ENCODE measurements around the gene SHD. TPM values are rescaled to one million over a fixed set of nuclear protein-coding genes. Genes with fewer than 3 reads are reported as not detected.
A peak's percentile ranks its signal among the peaks of the same experiment; 100 is the strongest.

Gene SHD
- total and polyA plus RNA-seq, 9 of the 15 experiments (the other 6 are each of a cell fraction or from before 2014, with no cell fraction given) = 0.05 to 0.62 (median 0.15) TPM; not detected in 5

DNA sequence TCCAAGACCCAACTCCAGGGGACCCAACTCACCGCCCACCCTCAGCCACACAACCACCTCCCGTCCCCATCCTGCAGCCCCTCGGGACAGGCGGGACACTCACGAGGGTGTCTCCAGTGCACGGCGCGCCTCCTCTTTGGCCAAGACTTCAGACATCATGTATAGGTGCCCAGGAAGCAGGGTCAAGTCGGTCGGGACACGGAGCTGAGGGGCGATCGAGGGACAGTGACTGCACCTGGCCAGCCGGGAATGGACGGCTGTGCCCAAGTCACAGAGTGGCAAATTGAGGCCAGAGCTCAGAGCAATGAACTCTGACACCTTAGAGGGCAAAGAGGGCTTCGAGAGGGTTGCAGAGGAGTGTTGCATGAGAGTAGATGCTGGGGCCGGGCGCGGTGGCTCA lies 50.8 kb downstream of the SHD start:
- no TSS peak for BruUV-seq (replicated peaks)
- H3K9ac ChIP-seq (ENCODE audit: insufficient read depth in 1 of 2, low read depth in 2 of 2, low read length in 2 of 2) = 0 out of 4 replicates have a peak overlapping the region, but pooled peaks of 1 of the 2 experiments have one; percentile 42
- no peak overlapping the region for H2AFZ ChIP-seq (ENCODE audit: low read depth, low read length)
- TF ChIP-seq KDM1A (IDR thresholded peaks at IDR 0.05) = 0 out of 4 replicates have a peak, but pooled peaks of 1 of the 2 experiments have one; percentile 30
- peak; percentile 15; the same call in 1 of the 2 replicates for TF ChIP-seq SMARCA5 (IDR thresholded peaks at IDR 0.05)
- TF ChIP-seq DIDO1 (tag; IDR thresholded peaks at IDR 0.05; ENCODE audit: low read depth) = no peak
- peak; percentile 77 for TF ChIP-seq BCOR (IDR thresholded peaks at IDR 0.05)
- TF ChIP-seq, protein P1, sequence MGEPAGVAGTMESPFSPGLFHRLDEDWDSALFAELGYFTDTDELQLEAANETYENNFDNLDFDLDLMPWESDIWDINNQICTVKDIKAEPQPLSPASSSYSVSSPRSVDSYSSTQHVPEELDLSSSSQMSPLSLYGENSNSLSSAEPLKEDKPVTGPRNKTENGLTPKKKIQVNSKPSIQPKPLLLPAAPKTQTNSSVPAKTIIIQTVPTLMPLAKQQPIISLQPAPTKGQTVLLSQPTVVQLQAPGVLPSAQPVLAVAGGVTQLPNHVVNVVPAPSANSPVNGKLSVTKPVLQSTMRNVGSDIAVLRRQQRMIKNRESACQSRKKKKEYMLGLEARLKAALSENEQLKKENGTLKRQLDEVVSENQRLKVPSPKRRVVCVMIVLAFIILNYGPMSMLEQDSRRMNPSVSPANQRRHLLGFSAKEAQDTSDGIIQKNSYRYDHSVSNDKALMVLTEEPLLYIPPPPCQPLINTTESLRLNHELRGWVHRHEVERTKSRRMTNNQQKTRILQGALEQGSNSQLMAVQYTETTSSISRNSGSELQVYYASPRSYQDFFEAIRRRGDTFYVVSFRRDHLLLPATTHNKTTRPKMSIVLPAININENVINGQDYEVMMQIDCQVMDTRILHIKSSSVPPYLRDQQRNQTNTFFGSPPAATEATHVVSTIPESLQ (CRISPR knock-in tag; IDR thresholded peaks at IDR 0.05) = no peak
- no peaks in the 10 kb centered on the region for H3K9me3 ChIP-seq (replicated peaks; ENCODE audit: control insufficient read depth, insufficient read depth, low read depth, low read length)
- intact Hi-C loops (cut with micrococcal nuclease) = no loop called here
- no peak for FAIRE-seq
- no peaks in the 10 kb centered on the region for H3K9me1 ChIP-seq (ENCODE audit: control insufficient read depth, insufficient read depth, low read length)
- CTCF ChIA-PET (ENCODE audit: low intra/inter-chr PET ratio) = no interaction called here
- peaks cover 2 to 41% of the 10 kb centered on the region in 2 experiments; a peak in 3 of 5 replicates for H3K4me1 ChIP-seq (replicated peaks in 1 of 2; ENCODE audit: control insufficient read depth in 2 of 2, insufficient read depth in 2 of 2, low read length in 2 of 2)
- H3K79me2 ChIP-seq (ENCODE audit: control insufficient read depth, insufficient read depth, low read length) = peaks cover 19% of the 10 kb centered on the region
- DNase-seq (ENCODE audit: extremely low read depth in 1 of 4, low spot score in 3 of 4) = no peak
- POLR2A ChIA-PET = interaction anchor here (0.8 to 0.9 kb wide), 2 partner anchors 9 to 14 kb away, joined by 3 read pairs; partner anchors contain the start of gene MPND
- H3K27ac ChIP-seq (ENCODE audit: extremely low read depth, low read depth, low read length) = no peak overlapping the region
- H3K4me3 ChIP-seq = no peak overlapping the region
- H3K27me3 ChIP-seq (ENCODE audit: control insufficient read depth in 2 of 2, insufficient read depth in 2 of 2, low read length in 2 of 2) = no peaks in the 10 kb centered on the region; a peak in 1 of 5 replicates
- H3K4me2 ChIP-seq (ENCODE audit: insufficient read depth, low read length) = peak overlapping the region; percentile 82; the same call in 1 of the 2 replicates
- peaks cover 4% of the 10 kb centered on the region for H3K36me3 ChIP-seq (ENCODE audit: control insufficient read depth, insufficient read depth, low read length)
- H4K20me1 ChIP-seq (replicated peaks; ENCODE audit: control insufficient read depth, insufficient read depth, low read length) = peaks cover 7% of the 10 kb centered on the region; the same call in 1 of the 2 replicates
- ATAC-seq = no peak
- WGBS (ENCODE audit: insufficient coverage, low coverage, missing lambda C conversion rate) = 92% methylated on average over 14 of the region's 19 CpGs
- in situ Hi-C loops (cut with MboI) = no loop called here
